Vagina (tissue), 2 donors: Measurements from ENCODE around the gene SNRPA1. TPM values are rescaled to one million over a fixed set of nuclear protein-coding genes. Genes with fewer than 3 reads are reported as not detected.

Experiments used
- DNase-seq, 2 donors: peaks; one replicate each; pipeline ENCODE4 v3.0.0-alpha.2; 2017; ENCODE audit errors: extremely low spot score in 2 of 2
- H3K27ac ChIP-seq: fragments of 200-600 bp; sonication (generic); one replicate; pipeline ENCODE4 v1.5.1; 2019
- H3K27me3 ChIP-seq: fragments of 200-600 bp; sonication (generic); one replicate; pipeline ENCODE4 v1.5.1; 2019
- H3K36me3 ChIP-seq, 2 donors: fragments of 200-600 bp; sonication (generic); one replicate each; pipeline ENCODE4 v1.5.1; 2017 to 2019
- H3K4me1 ChIP-seq: fragments of 200-600 bp; sonication (generic); one replicate; pipeline ENCODE4 v1.5.1; 2019
- H3K4me3 ChIP-seq, 2 donors: fragments of 200-600 bp; sonication (generic); 1 replicate in 1 of 2; 2 replicates in 1 of 2; pipeline ENCODE4 v1.5.1; 2016 to 2019
- H3K9me3 ChIP-seq: fragments of 200-600 bp; sonication (generic); one replicate; pipeline ENCODE4 v1.5.1; 2019
- POLR2A ChIP-seq, 2 donors: fragments of 450-650 bp; IDR thresholded peaks; one replicate each; pipeline ENCODE4 v1.6.1; 2017; ENCODE audit warnings: antibody characterized with exemption in 2 of 2, mild to moderate bottlenecking in 2 of 2, moderate library complexity in 2 of 2
- POLR2AphosphoS5 ChIP-seq, 2 donors: sonication (generic); formaldehyde crosslinking; IDR thresholded peaks; one replicate each; pipeline ENCODE4 v1.9.0; 2017; ENCODE audit warnings: antibody characterized with exemption in 2 of 2, mild to moderate bottlenecking in 2 of 2, low read depth in 1 of 2; ENCODE audit not compliant: insufficient read depth in 1 of 2
- intact Hi-C: fragments of 100-400 bp; cut with DNase I; formaldehyde crosslinking; loops from one replicate; pipeline ENCODE4 v1.15.1; 2023
- total RNA-seq: library from RNA; depleted of rRNA; stranded (reverse); fragments of >200 nt; gene quantifications from one replicate; pipeline ENCODE4 v1.2.3, GENCODE V29; 2016
- TF ChIP-seq, protein P1 (sequence below), 3 experiments: fragments of 450-650 bp in 2 of 3; fragments of 200-600 bp in 1 of 3; sonication (generic) in 1 of 3; IDR thresholded peaks; one replicate each; pipeline ENCODE4 v1.5.1; 2017 to 2019; ENCODE audit warnings: antibody characterized with exemption in 3 of 3, mild to moderate bottlenecking in 2 of 3, moderate library complexity in 2 of 3

The SNRPA1 gene
- total RNA-seq, 1 donor from 2014 or later = 30.7 TPM

DNA sequence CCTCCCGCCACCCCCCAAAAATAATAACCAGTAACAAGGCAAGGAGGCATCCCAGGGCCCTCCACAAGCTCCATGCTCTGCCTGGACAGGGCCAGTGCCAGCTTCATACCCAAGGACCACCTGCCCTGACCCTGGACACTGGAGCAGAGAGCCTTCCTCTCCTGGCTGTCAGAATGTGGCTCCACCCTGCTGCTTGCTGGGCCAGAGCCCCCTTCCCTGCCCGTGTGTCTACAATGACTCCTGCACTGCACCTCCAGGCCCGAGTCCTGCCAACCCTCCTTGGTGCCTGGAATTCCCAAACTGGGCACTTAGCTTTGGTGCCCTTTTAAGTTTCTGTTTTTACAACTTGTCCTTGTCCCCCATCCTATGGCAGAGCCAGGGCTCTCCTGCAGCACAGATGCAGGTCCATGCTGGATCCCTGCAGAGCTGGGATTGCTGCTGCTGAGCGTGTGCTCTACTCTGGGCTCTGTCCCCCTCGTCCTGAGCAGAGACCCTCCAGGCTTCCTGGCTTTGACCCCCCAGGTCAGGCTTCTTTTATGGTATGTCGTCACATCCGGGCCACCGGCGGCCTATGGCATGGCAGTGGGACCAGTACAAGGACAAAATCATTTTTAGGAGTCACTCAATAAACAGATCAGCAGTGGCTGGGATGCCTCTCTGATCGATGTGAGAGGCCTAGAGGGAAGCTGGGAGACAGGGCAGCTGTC, 11.4 kb upstream of the SNRPA1 start:
- intact Hi-C loops = no loop called here
- no peak overlapping the region for H3K27ac ChIP-seq
- no peaks in the 10 kb centered on the region for H3K4me1 ChIP-seq
- no peak overlapping the region for H3K4me3 ChIP-seq
- no peaks in the 10 kb centered on the region for H3K9me3 ChIP-seq
- H3K27me3 ChIP-seq = no peaks in the 10 kb centered on the region
- DNase-seq = no peak
- H3K36me3 ChIP-seq = no peaks in the 10 kb centered on the region
- TF ChIP-seq POLR2AphosphoS5 (IDR thresholded peaks at IDR 0.05; ENCODE audit: insufficient read depth in 1 of 2, low read depth in 1 of 2) (no peak), POLR2A (IDR thresholded peaks at IDR 0.05) (no peak)
- TF ChIP-seq, protein P1, sequence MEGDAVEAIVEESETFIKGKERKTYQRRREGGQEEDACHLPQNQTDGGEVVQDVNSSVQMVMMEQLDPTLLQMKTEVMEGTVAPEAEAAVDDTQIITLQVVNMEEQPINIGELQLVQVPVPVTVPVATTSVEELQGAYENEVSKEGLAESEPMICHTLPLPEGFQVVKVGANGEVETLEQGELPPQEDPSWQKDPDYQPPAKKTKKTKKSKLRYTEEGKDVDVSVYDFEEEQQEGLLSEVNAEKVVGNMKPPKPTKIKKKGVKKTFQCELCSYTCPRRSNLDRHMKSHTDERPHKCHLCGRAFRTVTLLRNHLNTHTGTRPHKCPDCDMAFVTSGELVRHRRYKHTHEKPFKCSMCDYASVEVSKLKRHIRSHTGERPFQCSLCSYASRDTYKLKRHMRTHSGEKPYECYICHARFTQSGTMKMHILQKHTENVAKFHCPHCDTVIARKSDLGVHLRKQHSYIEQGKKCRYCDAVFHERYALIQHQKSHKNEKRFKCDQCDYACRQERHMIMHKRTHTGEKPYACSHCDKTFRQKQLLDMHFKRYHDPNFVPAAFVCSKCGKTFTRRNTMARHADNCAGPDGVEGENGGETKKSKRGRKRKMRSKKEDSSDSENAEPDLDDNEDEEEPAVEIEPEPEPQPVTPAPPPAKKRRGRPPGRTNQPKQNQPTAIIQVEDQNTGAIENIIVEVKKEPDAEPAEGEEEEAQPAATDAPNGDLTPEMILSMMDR (IDR thresholded peaks at IDR 0.05) = no peak

DNA sequence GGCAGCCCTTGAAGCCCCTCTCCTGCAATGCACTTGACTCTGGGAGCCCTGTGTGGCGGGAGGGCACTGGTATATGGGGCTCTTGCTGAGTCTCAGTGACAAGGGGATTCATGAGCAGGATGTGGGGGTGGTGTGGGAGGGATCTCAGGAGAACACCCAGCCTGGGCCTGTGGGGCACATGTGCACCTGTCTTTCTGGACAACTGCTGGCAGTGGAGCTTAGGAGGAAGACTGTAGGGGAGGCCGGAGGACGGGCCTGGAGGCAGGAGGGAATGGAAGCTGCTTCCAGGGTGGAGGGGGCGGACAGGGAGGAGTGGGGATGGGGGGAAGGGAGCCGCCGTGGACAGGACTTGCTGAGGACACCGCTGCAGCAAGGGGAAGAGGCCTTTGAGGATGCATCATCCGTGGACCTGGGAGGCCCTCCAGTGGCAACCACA, 10.8 kb upstream of the SNRPA1 start:
- H3K4me3 ChIP-seq = no peak overlapping the region
- no peaks in the 10 kb centered on the region for H3K9me3 ChIP-seq
- TF ChIP-seq POLR2A (IDR thresholded peaks at IDR 0.05) = no peak
- TF ChIP-seq POLR2AphosphoS5 (IDR thresholded peaks at IDR 0.05; ENCODE audit: insufficient read depth in 1 of 2, low read depth in 1 of 2) = no peak
- TF ChIP-seq, protein P1 (IDR thresholded peaks at IDR 0.05) = no peak
- H3K27me3 ChIP-seq = no peaks in the 10 kb centered on the region
- intact Hi-C loops = no loop called here
- DNase-seq = peak in 1 of 2 donors; percentile 89
- no peaks in the 10 kb centered on the region for H3K36me3 ChIP-seq
- H3K27ac ChIP-seq = no peak overlapping the region
- H3K4me1 ChIP-seq = no peaks in the 10 kb centered on the region

DNA sequence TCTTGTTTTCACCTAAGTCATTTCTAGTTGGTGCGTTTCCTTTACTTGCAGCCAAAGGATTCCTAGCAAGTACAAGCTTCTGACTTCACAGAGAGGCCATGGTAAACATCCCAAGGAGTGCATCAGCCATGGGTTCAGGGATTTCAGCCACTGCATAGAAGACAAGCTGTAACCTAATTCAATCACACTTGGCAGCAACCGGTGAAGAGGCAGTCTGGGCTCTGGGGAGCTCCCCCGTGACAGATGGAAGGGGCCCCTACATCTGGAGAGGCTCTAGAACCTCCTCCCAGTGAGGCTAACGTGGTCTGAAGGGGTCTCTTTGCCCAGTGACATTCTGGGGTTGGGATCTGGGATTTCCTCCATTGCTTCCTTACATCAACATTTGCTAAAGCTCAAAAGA, 8.4 kb upstream of the SNRPA1 start:
- intact Hi-C loops = no loop called here
- H3K9me3 ChIP-seq = no peaks in the 10 kb centered on the region
- H3K4me1 ChIP-seq = no peaks in the 10 kb centered on the region
- no peak for DNase-seq
- no peak overlapping the region for H3K27ac ChIP-seq
- TF ChIP-seq POLR2AphosphoS5 (IDR thresholded peaks at IDR 0.05; ENCODE audit: insufficient read depth in 1 of 2, low read depth in 1 of 2) (no peak), POLR2A (IDR thresholded peaks at IDR 0.05) (no peak)
- TF ChIP-seq, protein P1 (IDR thresholded peaks at IDR 0.05) = no peak
- H3K36me3 ChIP-seq = no peaks in the 10 kb centered on the region
- no peak overlapping the region for H3K4me3 ChIP-seq
- H3K27me3 ChIP-seq = no peaks in the 10 kb centered on the region

DNA sequence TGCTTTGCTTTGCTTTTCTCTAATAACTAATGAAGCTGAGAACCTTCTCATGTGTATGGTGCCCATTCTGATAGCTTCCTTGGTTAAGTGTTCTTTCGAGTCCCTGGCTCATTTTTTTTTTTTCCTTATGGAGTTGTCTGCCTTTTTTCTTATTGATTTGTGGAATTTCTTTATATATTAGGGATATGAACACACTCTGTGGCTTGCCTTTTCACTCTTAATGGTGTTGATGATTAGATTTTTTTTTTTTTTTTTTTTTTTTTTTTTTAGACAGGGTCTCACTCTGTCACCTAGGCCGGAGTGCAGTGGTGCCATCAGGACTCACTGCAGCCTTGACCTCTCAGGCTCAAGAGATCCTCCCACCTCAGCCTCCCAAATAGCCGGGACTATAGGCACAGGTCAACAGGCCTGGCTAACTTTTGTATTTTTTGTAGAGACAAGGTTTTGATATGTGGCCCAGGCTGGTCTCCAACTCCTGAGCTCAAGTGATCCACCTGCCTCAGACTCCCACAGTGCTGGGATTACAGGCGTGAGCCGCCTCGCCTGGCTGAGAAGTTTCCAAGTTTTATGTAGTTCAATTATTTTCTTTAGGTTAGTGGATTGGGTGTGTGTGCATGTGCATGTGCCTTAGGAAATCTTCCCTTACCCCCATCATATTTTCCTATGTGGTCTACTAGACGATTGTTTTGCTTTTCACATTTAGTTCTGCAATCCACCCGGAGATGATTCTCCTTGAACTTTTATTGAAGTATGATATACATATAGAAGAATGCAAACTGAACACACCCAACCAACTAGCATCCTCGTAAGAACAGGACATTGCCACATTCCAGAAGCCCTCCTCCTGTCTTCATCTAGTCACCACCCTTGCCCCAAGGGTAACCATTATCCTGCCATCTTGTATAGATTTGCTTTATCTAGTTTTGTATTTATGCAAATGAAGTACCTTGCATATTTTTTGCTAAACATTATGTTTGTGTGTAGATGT, 1.7 kb upstream of the SNRPA1 start:
- H3K36me3 ChIP-seq = no peaks in the 10 kb centered on the region
- DNase-seq = no peak
- H3K27me3 ChIP-seq = no peaks in the 10 kb centered on the region
- H3K9me3 ChIP-seq = no peaks in the 10 kb centered on the region
- no peak for TF ChIP-seq POLR2AphosphoS5 (IDR thresholded peaks at IDR 0.05; ENCODE audit: insufficient read depth in 1 of 2, low read depth in 1 of 2)
- TF ChIP-seq, protein P1 (IDR thresholded peaks at IDR 0.05) = no peak
- TF ChIP-seq POLR2A (IDR thresholded peaks at IDR 0.05) = no peak
- H3K4me1 ChIP-seq = peaks cover 35% of the 10 kb centered on the region
- no peak overlapping the region for H3K27ac ChIP-seq
- intact Hi-C loops = loop anchor here (5.0 kb wide), 1 partner anchor 356 kb away; the partner anchor contains the start of gene TM2D3
- no peak overlapping the region for H3K4me3 ChIP-seq
